CD14-positive monocyte (primary cell): ENCODE results near the gene STAT4. TPM values are rescaled to one million over a fixed set of nuclear protein-coding genes. Genes with fewer than 3 reads are reported as not detected.

Experiments
- DNase-seq, 3 donors: peaks; one replicate each; pipeline ENCODE4 v3.0.0-alpha.2; 2011 to 2022
- H2AFZ ChIP-seq: 2 replicates; pipeline ENCODE4 v1.6.0; 2012; ENCODE audit warnings: mild to moderate bottlenecking, low read depth, low read length, inconsistent platforms; ENCODE audit not compliant: insufficient read depth, poor library complexity, severe bottlenecking
- H3K27ac ChIP-seq, 2 donors: 1 replicate in 1 of 2; 2 replicates in 1 of 2; pipeline ENCODE4 v1.5.1; 2012 to 2013; ENCODE audit warnings: low read length in 2 of 2, control low read depth in 1 of 2, inconsistent platforms in 1 of 2, low read depth in 1 of 2, mild to moderate bottlenecking in 1 of 2
- H3K27me3 ChIP-seq, 2 donors: one replicate each; pipeline versions ENCODE4 v1.6.0 to v1.6.1; 2011 to 2013; ENCODE audit warnings: low read length in 2 of 2; ENCODE audit not compliant: control insufficient read depth in 2 of 2, insufficient read depth in 2 of 2
- H3K36me3 ChIP-seq, 2 donors: replicated peaks in 1 of 2; 1 replicate in 1 of 2; 2 replicates in 1 of 2; pipeline versions ENCODE4 v1.5.1 to v1.6.1; 2012 to 2013; ENCODE audit warnings: low read length in 2 of 2, control low read depth in 1 of 2, inconsistent platforms in 1 of 2, mild to moderate bottlenecking in 1 of 2; ENCODE audit not compliant: insufficient read depth in 2 of 2, control insufficient read depth in 1 of 2
- H3K4me1 ChIP-seq, 2 donors: 1 replicate in 1 of 2; 2 replicates in 1 of 2; pipeline versions ENCODE4 v1.5.1 to v1.6.1; 2012 to 2013; ENCODE audit warnings: low read length in 2 of 2, control low read depth in 1 of 2, inconsistent platforms in 1 of 2, mild to moderate bottlenecking in 1 of 2, moderate library complexity in 1 of 2; ENCODE audit not compliant: insufficient read depth in 2 of 2, control insufficient read depth in 1 of 2
- H3K4me2 ChIP-seq: replicated peaks from 2 replicates; pipeline ENCODE3; 2012; ENCODE audit warnings: low read length, moderate library complexity, mild to moderate bottlenecking; ENCODE audit not compliant: poor library complexity, severe bottlenecking; ENCODE audit errors: extremely low read depth
- H3K4me3 ChIP-seq, 3 experiments: fragments of 200-600 bp in 1 of 3; sonication (generic) in 1 of 3; replicated peaks in 1 of 3; 1 replicate in 2 of 3; 2 replicates in 1 of 3; pipeline ENCODE4 v1.5.1; 2011 to 2013; ENCODE audit warnings: low read length in 3 of 3, mild to moderate bottlenecking in 3 of 3, control low read depth in 2 of 3, low read depth in 2 of 3, inconsistent platforms in 1 of 3, moderate library complexity in 1 of 3
- H3K79me2 ChIP-seq: 2 replicates; pipeline ENCODE4 v1.6.0; 2012; ENCODE audit warnings: mild to moderate bottlenecking, control low read depth, inconsistent platforms, low read length, moderate library complexity; ENCODE audit not compliant: insufficient read depth
- H3K9ac ChIP-seq: 2 replicates; pipeline ENCODE4 v1.6.0; 2017; ENCODE audit warnings: low read length, mild to moderate bottlenecking; ENCODE audit not compliant: insufficient read depth, poor library complexity, severe bottlenecking
- H3K9me3 ChIP-seq, 2 donors: replicated peaks in 1 of 2; 1 replicate in 1 of 2; 2 replicates in 1 of 2; pipeline versions ENCODE4 v1.5.1 to v1.6.1; 2012 to 2013; ENCODE audit warnings: low read length in 2 of 2, control low read depth in 1 of 2; ENCODE audit not compliant: control insufficient read depth in 1 of 2, insufficient read depth in 1 of 2
- H4K20me1 ChIP-seq: 2 replicates; pipeline ENCODE4 v1.6.0; 2012; ENCODE audit warnings: mild to moderate bottlenecking, low read length, control low read depth, moderate library complexity; ENCODE audit not compliant: insufficient read depth
- H3K27ac Mint-ChIP-seq, 7 donors: one replicate each; pipeline ENCODE4 v1.8.0; 2020; ENCODE audit warnings: mild to moderate bottlenecking in 7 of 7, mixed read lengths in 7 of 7, moderate library complexity in 6 of 7, inconsistent platforms in 2 of 7
- H3K27me3 Mint-ChIP-seq, 3 donors: one replicate each; pipeline ENCODE4 v1.8.0; 2021 to 2022; ENCODE audit warnings: low read depth in 3 of 3, mild to moderate bottlenecking in 3 of 3, mixed read lengths in 3 of 3, moderate library complexity in 3 of 3, inconsistent platforms in 1 of 3
- H3K36me3 Mint-ChIP-seq, 2 donors: one replicate each; pipeline ENCODE4 v1.8.0; 2020; ENCODE audit warnings: mixed read lengths in 2 of 2, inconsistent platforms in 1 of 2, mild to moderate bottlenecking in 1 of 2
- H3K4me1 Mint-ChIP-seq: one replicate; pipeline ENCODE4 v1.8.0; 2020; ENCODE audit warnings: mild to moderate bottlenecking, mixed read lengths
- H3K4me3 Mint-ChIP-seq, 2 donors: one replicate each; pipeline ENCODE4 v1.8.0; 2020; ENCODE audit warnings: mild to moderate bottlenecking in 2 of 2, mixed read lengths in 2 of 2, moderate library complexity in 1 of 2
- H3K9me3 Mint-ChIP-seq, 7 donors: one replicate each; pipeline ENCODE4 v1.8.0; 2020 to 2022; ENCODE audit warnings: mixed read lengths in 7 of 7, mild to moderate bottlenecking in 6 of 7, moderate library complexity in 6 of 7, inconsistent platforms in 2 of 7
- CTCF ChIP-seq: fragments of 200-600 bp; IDR thresholded peaks from one replicate; pipeline ENCODE4 v1.8.0; 2022; ENCODE audit warnings: antibody characterized with exemption, mild to moderate bottlenecking
- WGBS: methylation state at CpG from one replicate; pipeline ENCODE4 v1.1.5; 2013; ENCODE audit warnings: missing lambda C conversion rate; ENCODE audit not compliant: insufficient coverage; 5-methylcytosine and 5-hydroxymethylcytosine counted together
- intact Hi-C, 2 donors: fragments of 100-400 bp; cut with micrococcal nuclease; formaldehyde crosslinking; loops; one replicate each; pipeline versions ENCODE4 v1.15.0 to v1.15.1; 2023
- polyA plus RNA-seq, 3 donors: library from polyadenylated mRNA; depleted of rRNA in 1 of 3; unstranded in 2 of 3; stranded (reverse) in 1 of 3; fragments of 300-500 nt in 2 of 3; fragments of >200 nt in 1 of 3; fragmentation: Illumina TruSeq in 2 of 3; gene quantifications; 1 replicate in 2 of 3; 2 replicates in 1 of 3; pipeline ENCODE4 v1.2.3, GENCODE V29; 2012 to 2021

Gene STAT4
- polyA plus RNA-seq, 3 donors = 0.31 to 0.52 (median 0.31) TPM

GRCh38 chr2:191178806-191179514, 28.2 kb upstream of the STAT4 start:
- H3K27ac ChIP-seq = no peak overlapping the region
- intact Hi-C loops = no loop called here
- Mint-ChIP-seq H3K9me3 (peaks cover 0 to 2% (median 0%) of the 10 kb centered on the region in 7 donors), H3K27me3 (no peaks in the 10 kb centered on the region), H3K27ac (peak overlapping the region in 2 of 7 donors; percentile 10 to 17), H3K36me3 (no peaks in the 10 kb centered on the region), H3K4me3 (no peak overlapping the region), H3K4me1 (peaks cover 2% of the 10 kb centered on the region)
- H3K79me2 ChIP-seq = no peaks in the 10 kb centered on the region
- H3K4me1 ChIP-seq = no peaks in the 10 kb centered on the region
- no peak overlapping the region for H3K9ac ChIP-seq
- H3K36me3 ChIP-seq = no peaks in the 10 kb centered on the region
- no peak overlapping the region for H2AFZ ChIP-seq
- WGBS = 85% methylated on average over 5 of the region's 8 CpGs
- no peak for TF ChIP-seq CTCF
- no peak overlapping the region for H3K4me2 ChIP-seq
- H3K27me3 ChIP-seq = no peaks in the 10 kb centered on the region
- DNase-seq = no peak
- no peaks in the 10 kb centered on the region for H3K9me3 ChIP-seq
- no peak overlapping the region for H3K4me3 ChIP-seq
- H4K20me1 ChIP-seq = no peaks in the 10 kb centered on the region

- H3K27ac ChIP-seq = no peak overlapping the region
- H3K4me3 ChIP-seq = no peak overlapping the region
- Mint-ChIP-seq H3K4me3 (no peak overlapping the region), H3K36me3 (no peaks in the 10 kb centered on the region), H3K4me1 (peaks cover 2% of the 10 kb centered on the region), H3K27me3 (peaks cover 0 to 2% (median 0%) of the 10 kb centered on the region in 3 donors), H3K27ac (no peak overlapping the region), H3K9me3 (peaks cover 0 to under 1% (median 0%) of the 10 kb centered on the region in 7 donors)
- H3K4me2 ChIP-seq = no peak overlapping the region
- intact Hi-C loops = no loop called here
- no peak overlapping the region for H2AFZ ChIP-seq
- no peak for TF ChIP-seq CTCF
- H3K4me1 ChIP-seq = no peaks in the 10 kb centered on the region
- H3K36me3 ChIP-seq = no peaks in the 10 kb centered on the region
- WGBS = 100% methylated on average over 1 of the region's 2 CpGs
- DNase-seq = no peak
- H3K9ac ChIP-seq = no peak overlapping the region
- no peaks in the 10 kb centered on the region for H3K9me3 ChIP-seq
- no peaks in the 10 kb centered on the region for H3K27me3 ChIP-seq
- H3K79me2 ChIP-seq = no peaks in the 10 kb centered on the region
- no peaks in the 10 kb centered on the region for H4K20me1 ChIP-seq
Measured at GRCh38 chr2:191177751-191178736, 27.2 kb upstream of the STAT4 start.
